NCI-H2029 treated with DMSO at 0.1 percent for 48 hours (cell line): ENCODE results near the gene FANCM.
"Not testable (repeated sequence)": the region's sequence is repeated elsewhere in the genome, so short reads cannot be mapped to it uniquely, and the experiment has no call there.

Source experiments
- DNase-seq: peaks from one replicate; lab custom pipeline; 2025; lab: John Stamatoyannopoulos, UW

The FANCM gene

GRCh38 chr14:45135659-45136395 is at the start of gene FANCM:
Gene FANCM, plus strand, starts transcription at chr14:45135930. Its CDS starts 102 bp downstream, at chr14:45136032.
- peak; percentile 93 for DNase-seq

GRCh38 chr14:45089813-45090212 is 45.9 kb upstream of the FANCM start:
- no peak for DNase-seq

- DNase-seq, result no peak
Measured at GRCh38 chr14:45091710-45092109, 44.0 kb upstream of the FANCM start.

GRCh38 chr14:45094275-45094674 is 41.5 kb upstream of the FANCM start:
- DNase-seq, result no peak

GRCh38 chr14:45095143-45095542 is 40.6 kb upstream of the FANCM start:
- DNase-seq, result no peak

- no peak for DNase-seq
Measured at GRCh38 chr14:45096218-45096617, 39.5 kb upstream of the FANCM start.

- DNase-seq, result no peak
Measured at GRCh38 chr14:45103806-45104205, 31.9 kb upstream of the FANCM start.

- DNase-seq, result no peak
Measured at GRCh38 chr14:45104561-45104960, 31.2 kb upstream of the FANCM start.

- peak; percentile 79 for DNase-seq
Measured at GRCh38 chr14:45112896-45113781, 22.6 kb upstream of the FANCM start.

GRCh38 chr14:45114327-45114726 is 21.4 kb upstream of the FANCM start:
- no peak for DNase-seq

- no peak for DNase-seq
Measured at GRCh38 chr14:45118594-45118993, 17.1 kb upstream of the FANCM start.

GRCh38 chr14:45120096-45120495 is 15.6 kb upstream of the FANCM start:
- no peak for DNase-seq

- DNase-seq, result no peak
Measured at GRCh38 chr14:45123271-45123670, 12.5 kb upstream of the FANCM start.

- no peak for DNase-seq
Measured at GRCh38 chr14:45125754-45126153, 10.0 kb upstream of the FANCM start.

GRCh38 chr14:45128963-45129629 is 6.6 kb upstream of the FANCM start:
- DNase-seq, result no peak

- no peak for DNase-seq
Measured at GRCh38 chr14:45133683-45134050, 2.1 kb upstream of the FANCM start.

GRCh38 chr14:45134051-45134958 is 1.4 kb upstream of the FANCM start, which contains the start of gene FKBP3:
Gene FKBP3, minus strand, starts transcription at chr14:45134481. Its CDS starts 25 bp downstream, at chr14:45134456.
- DNase-seq, result peak; percentile 91

- DNase-seq, result peak; percentile 65
Measured at GRCh38 chr14:45135156-45135555, 574 bp upstream of the FANCM start.

- no peak for DNase-seq
Measured at GRCh38 chr14:45136399-45136798, 669 bp downstream of the FANCM start.

GRCh38 chr14:45140661-45141187 is 5.0 kb downstream of the FANCM start:
- no peak for DNase-seq

GRCh38 chr14:45142083-45142482 is 6.4 kb downstream of the FANCM start:
- DNase-seq, result not testable (repeated sequence)
